ENCODE results near the gene HMGB4. TPM values are rescaled to one million over a fixed set of nuclear protein-coding genes. Genes with fewer than 3 reads are reported as not detected.

The HMGB4 gene
- total and polyA plus RNA-seq, 7 donors: not detected

- Histone ChIP-seq H3K27me3 (ENCODE audit: insufficient read depth in 3 of 3, low read length in 2 of 3) (peaks cover 0 to 9% (median 0%) of the 10 kb centered on the region in 3 donors), H3K4me3 (no peak overlapping the region), H3K4me1 (no peaks in the 10 kb centered on the region), H3K9me3 (no peaks in the 10 kb centered on the region), H3K36me3 (ENCODE audit: insufficient read depth in 1 of 2, low read depth in 1 of 2) (no peaks in the 10 kb centered on the region), H3K27ac (no peak overlapping the region)
- ATAC-seq: no peak
- DNase-seq: no peak
- no peak for TF ChIP-seq CTCF (IDR thresholded peaks at IDR 0.05)
- intact Hi-C loops (cut with DNase I): no loop called here
These were observed 37.6 kb upstream of the HMGB4 start for GRCh38 chr1:33826311-33826710.

GRCh38 chr1:33826711-33827110 lies 37.2 kb upstream of the HMGB4 start:
- DNase-seq: no peak
- 58 to 70% (median 64%) methylated on average over 5 of the region's 5 CpGs for WGBS, 3 donors
- no peaks in the 10 kb centered on the region for H3K36me3 ChIP-seq (ENCODE audit: insufficient read depth in 1 of 2, low read depth in 1 of 2)
- peaks cover 0 to 6% (median 0%) of the 10 kb centered on the region in 3 donors for H3K27me3 ChIP-seq (ENCODE audit: insufficient read depth in 3 of 3, low read length in 2 of 3)
- H3K4me3 ChIP-seq: no peak overlapping the region
- intact Hi-C loops (cut with DNase I): no loop called here
- no peaks in the 10 kb centered on the region for H3K9me3 ChIP-seq
- TF ChIP-seq CTCF (IDR thresholded peaks at IDR 0.05): no peak
- no peaks in the 10 kb centered on the region for H3K4me1 ChIP-seq
- H3K27ac ChIP-seq: no peak overlapping the region
- no peak for ATAC-seq

GRCh38 chr1:33828059-33828458 lies 35.8 kb upstream of the HMGB4 start:
- ATAC-seq: no peak
- Histone ChIP-seq H3K36me3 (ENCODE audit: insufficient read depth in 1 of 2, low read depth in 1 of 2) (no peaks in the 10 kb centered on the region), H3K27me3 (ENCODE audit: insufficient read depth in 3 of 3, low read length in 2 of 3) (no peaks in the 10 kb centered on the region), H3K9me3 (no peaks in the 10 kb centered on the region), H3K4me3 (no peak overlapping the region), H3K27ac (no peak overlapping the region), H3K4me1 (no peaks in the 10 kb centered on the region)
- 23 to 46% (median 40%) methylated on average over 5 of the region's 5 CpGs for WGBS, 3 donors
- intact Hi-C loops (cut with DNase I): no loop called here
- no peak for TF ChIP-seq CTCF (IDR thresholded peaks at IDR 0.05)
- no peak for DNase-seq

- no peaks in the 10 kb centered on the region for H3K4me1 ChIP-seq
- H3K36me3 ChIP-seq (ENCODE audit: insufficient read depth in 1 of 2, low read depth in 1 of 2): no peaks in the 10 kb centered on the region
- 74 to 91% (median 90%) methylated on average over 5 of the region's 5 CpGs for whole genome bisulfite sequencing, 3 donors
- no peak for TF ChIP-seq CTCF (IDR thresholded peaks at IDR 0.05)
- no peak for ATAC-seq
- H3K9me3 ChIP-seq: no peaks in the 10 kb centered on the region
- H3K4me3 ChIP-seq: no peak overlapping the region
- DNase-seq: no peak
- no peak overlapping the region for H3K27ac ChIP-seq
- no peaks in the 10 kb centered on the region for H3K27me3 ChIP-seq (ENCODE audit: insufficient read depth in 3 of 3, low read length in 2 of 3)
- intact Hi-C loops (cut with DNase I): no loop called here
These were observed 35.2 kb upstream of the HMGB4 start for GRCh38 chr1:33828654-33829053.

- no peak for DNase-seq
- Histone ChIP-seq H3K27ac (no peak overlapping the region), H3K27me3 (ENCODE audit: insufficient read depth in 3 of 3, low read length in 2 of 3) (no peaks in the 10 kb centered on the region), H3K4me1 (no peaks in the 10 kb centered on the region), H3K9me3 (no peaks in the 10 kb centered on the region), H3K4me3 (no peak overlapping the region), H3K36me3 (ENCODE audit: insufficient read depth in 1 of 2, low read depth in 1 of 2) (no peaks in the 10 kb centered on the region)
- intact Hi-C loops (cut with DNase I): no loop called here
- WGBS, 3 donors: 88 to 92% (median 91%) methylated on average over 4 of the region's 4 CpGs
- no peak for TF ChIP-seq CTCF (IDR thresholded peaks at IDR 0.05)
- ATAC-seq: no peak
These were observed 27.0 kb upstream of the HMGB4 start for GRCh38 chr1:33836911-33837310.
